ENCODE data around the gene CTSW.

CTSW gene

DNA sequence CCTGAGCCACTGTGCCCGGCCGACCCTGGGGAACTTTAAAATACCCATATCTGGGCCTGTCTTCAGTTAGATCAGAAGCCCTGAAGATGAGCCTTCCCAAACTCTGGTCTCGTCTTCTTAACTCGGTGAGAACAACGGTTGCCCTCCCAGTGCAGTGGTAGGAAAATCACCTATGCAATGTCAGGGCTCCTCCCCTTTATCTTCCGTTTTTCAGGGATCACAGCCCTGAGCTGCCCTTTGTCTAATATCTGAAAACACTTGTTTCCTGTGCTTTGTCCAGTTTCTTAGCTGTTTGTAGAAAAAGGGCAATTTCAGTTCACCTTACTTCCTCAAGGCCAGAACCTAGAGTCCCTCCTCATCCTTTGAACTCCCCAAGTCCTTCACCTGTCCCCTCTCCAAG is 49.0 kb downstream of the CTSW start:
- DNase-seq (ENCODE audit: low spot score): no peak

- no peak for DNase-seq (ENCODE audit: low spot score)
Observed at GRCh38 chr11:65931773-65932557, 52.3 kb downstream of the CTSW start.

GRCh38 chr11:65932558-65932919 is 52.9 kb downstream of the CTSW start:
- DNase-seq (ENCODE audit: low spot score): no peak

Data from NAMALWA (cell line).